T-helper 1 cell (primary cell): Measurements from ENCODE around the gene DENND2A.
"Not testable (repeated sequence)": the region's sequence is repeated elsewhere in the genome, so short reads cannot be mapped to it uniquely, and the experiment has no call there.

Experiments
- DNase-seq, 5 donors: peaks; one replicate each; pipeline ENCODE4 v3.0.0-alpha.2; 2012 to 2020

Gene DENND2A

GRCh38 chr7:140644761-140645160, 4.1 kb upstream of the DENND2A start:
- not testable (repeated sequence) for DNase-seq

GRCh38 chr7:140643416-140643815, 2.8 kb upstream of the DENND2A start:
- no peak for DNase-seq

GRCh38 chr7:140641524-140642195, 1.0 kb upstream of the DENND2A start:
- no peak for DNase-seq

GRCh38 chr7:140640060-140640637, 464 bp downstream of the DENND2A start:
- no peak for DNase-seq

GRCh38 chr7:140639366-140640053, 1.1 kb downstream of the DENND2A start:
- no peak for DNase-seq

GRCh38 chr7:140638173-140638791, 2.3 kb downstream of the DENND2A start:
- DNase-seq, result no peak

- no peak for DNase-seq
Observed at GRCh38 chr7:140637400-140637799, 3.2 kb downstream of the DENND2A start.

- no peak for DNase-seq
Observed at GRCh38 chr7:140635816-140636215, 4.8 kb downstream of the DENND2A start.

GRCh38 chr7:140635345-140635744, 5.3 kb downstream of the DENND2A start:
- DNase-seq, result no peak

GRCh38 chr7:140631602-140632001, 9.0 kb downstream of the DENND2A start:
- no peak for DNase-seq

- no peak for DNase-seq
Observed at GRCh38 chr7:140631021-140631420, 9.6 kb downstream of the DENND2A start.

- no peak for DNase-seq
Observed at GRCh38 chr7:140625908-140626868, 14.4 kb downstream of the DENND2A start.

GRCh38 chr7:140625192-140625558, 15.4 kb downstream of the DENND2A start:
- DNase-seq, result not testable (repeated sequence)

GRCh38 chr7:140624392-140625191, 16.0 kb downstream of the DENND2A start:
- DNase-seq, result no peak

GRCh38 chr7:140623980-140624379, 16.6 kb downstream of the DENND2A start:
- DNase-seq, result no peak

- no peak for DNase-seq
Observed at GRCh38 chr7:140621401-140622021, 19.1 kb downstream of the DENND2A start.

GRCh38 chr7:140619915-140620510, 20.6 kb downstream of the DENND2A start:
- DNase-seq, result not testable (repeated sequence)

- no peak for DNase-seq
Observed at GRCh38 chr7:140619176-140619575, 21.4 kb downstream of the DENND2A start.

GRCh38 chr7:140618306-140618705, 22.3 kb downstream of the DENND2A start:
- DNase-seq, result no peak

GRCh38 chr7:140617081-140617480, 23.5 kb downstream of the DENND2A start:
- no peak for DNase-seq

- no peak for DNase-seq
Observed at GRCh38 chr7:140616328-140616727, 24.3 kb downstream of the DENND2A start.
